ENCODE results near the gene SYNE1.

DNA sequence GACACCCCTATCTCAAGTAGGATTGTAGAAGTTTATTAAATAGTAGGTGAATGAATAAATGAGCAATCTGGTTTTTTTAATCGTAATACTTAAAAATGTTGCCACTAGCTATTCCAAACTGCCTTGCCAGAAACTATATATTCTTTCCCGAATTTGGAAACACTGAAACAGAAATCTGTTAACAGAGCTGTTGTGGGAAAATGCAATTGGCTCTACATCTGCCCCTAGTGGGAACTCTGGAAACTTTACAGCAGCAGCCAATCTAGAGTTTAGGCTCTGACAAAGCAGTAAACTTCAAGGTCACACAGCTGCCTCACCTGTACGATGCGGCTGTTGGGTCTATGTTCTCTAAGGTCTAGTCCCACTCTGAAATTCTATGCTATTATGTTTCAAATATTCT, 41.7 kb downstream of the SYNE1 start:
- TF ChIP-seq, protein P1, sequence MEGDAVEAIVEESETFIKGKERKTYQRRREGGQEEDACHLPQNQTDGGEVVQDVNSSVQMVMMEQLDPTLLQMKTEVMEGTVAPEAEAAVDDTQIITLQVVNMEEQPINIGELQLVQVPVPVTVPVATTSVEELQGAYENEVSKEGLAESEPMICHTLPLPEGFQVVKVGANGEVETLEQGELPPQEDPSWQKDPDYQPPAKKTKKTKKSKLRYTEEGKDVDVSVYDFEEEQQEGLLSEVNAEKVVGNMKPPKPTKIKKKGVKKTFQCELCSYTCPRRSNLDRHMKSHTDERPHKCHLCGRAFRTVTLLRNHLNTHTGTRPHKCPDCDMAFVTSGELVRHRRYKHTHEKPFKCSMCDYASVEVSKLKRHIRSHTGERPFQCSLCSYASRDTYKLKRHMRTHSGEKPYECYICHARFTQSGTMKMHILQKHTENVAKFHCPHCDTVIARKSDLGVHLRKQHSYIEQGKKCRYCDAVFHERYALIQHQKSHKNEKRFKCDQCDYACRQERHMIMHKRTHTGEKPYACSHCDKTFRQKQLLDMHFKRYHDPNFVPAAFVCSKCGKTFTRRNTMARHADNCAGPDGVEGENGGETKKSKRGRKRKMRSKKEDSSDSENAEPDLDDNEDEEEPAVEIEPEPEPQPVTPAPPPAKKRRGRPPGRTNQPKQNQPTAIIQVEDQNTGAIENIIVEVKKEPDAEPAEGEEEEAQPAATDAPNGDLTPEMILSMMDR (IDR thresholded peaks at IDR 0.05 in 8 of 11, conservative IDR thresholded peaks at IDR 0.05 in 3 of 11): peak in 1 of 11 experiments; percentile 34
- TF ChIP-seq POLR2A (IDR thresholded peaks at IDR 0.05): no peak
